ENCODE measurements around the gene MAGI2.

GRCh38 chr7:79078273-79078672, 375.2 kb downstream of the MAGI2 start:
- TF ChIP-seq SP1 (IDR thresholded peaks at IDR 0.05), result no peak
- no peak for TF ChIP-seq CTCF (IDR thresholded peaks at IDR 0.05; ENCODE audit: low read depth, low read length, missing input control)
- TF ChIP-seq FOXA2 (IDR thresholded peaks at IDR 0.05), result no peak
- TF ChIP-seq, protein P1, sequence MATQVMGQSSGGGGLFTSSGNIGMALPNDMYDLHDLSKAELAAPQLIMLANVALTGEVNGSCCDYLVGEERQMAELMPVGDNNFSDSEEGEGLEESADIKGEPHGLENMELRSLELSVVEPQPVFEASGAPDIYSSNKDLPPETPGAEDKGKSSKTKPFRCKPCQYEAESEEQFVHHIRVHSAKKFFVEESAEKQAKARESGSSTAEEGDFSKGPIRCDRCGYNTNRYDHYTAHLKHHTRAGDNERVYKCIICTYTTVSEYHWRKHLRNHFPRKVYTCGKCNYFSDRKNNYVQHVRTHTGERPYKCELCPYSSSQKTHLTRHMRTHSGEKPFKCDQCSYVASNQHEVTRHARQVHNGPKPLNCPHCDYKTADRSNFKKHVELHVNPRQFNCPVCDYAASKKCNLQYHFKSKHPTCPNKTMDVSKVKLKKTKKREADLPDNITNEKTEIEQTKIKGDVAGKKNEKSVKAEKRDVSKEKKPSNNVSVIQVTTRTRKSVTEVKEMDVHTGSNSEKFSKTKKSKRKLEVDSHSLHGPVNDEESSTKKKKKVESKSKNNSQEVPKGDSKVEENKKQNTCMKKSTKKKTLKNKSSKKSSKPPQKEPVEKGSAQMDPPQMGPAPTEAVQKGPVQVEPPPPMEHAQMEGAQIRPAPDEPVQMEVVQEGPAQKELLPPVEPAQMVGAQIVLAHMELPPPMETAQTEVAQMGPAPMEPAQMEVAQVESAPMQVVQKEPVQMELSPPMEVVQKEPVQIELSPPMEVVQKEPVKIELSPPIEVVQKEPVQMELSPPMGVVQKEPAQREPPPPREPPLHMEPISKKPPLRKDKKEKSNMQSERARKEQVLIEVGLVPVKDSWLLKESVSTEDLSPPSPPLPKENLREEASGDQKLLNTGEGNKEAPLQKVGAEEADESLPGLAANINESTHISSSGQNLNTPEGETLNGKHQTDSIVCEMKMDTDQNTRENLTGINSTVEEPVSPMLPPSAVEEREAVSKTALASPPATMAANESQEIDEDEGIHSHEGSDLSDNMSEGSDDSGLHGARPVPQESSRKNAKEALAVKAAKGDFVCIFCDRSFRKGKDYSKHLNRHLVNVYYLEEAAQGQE (IDR thresholded peaks at IDR 0.05), result no peak

Measured in liver (tissue), 3 donors.